DMS153 (cell line): ENCODE data around the gene ITSN1.
"Not testable (repeated sequence)": the region's sequence is repeated elsewhere in the genome, so short reads cannot be mapped to it uniquely, and the experiment has no call there.

Experiments used
- DNase-seq: peaks from one replicate; lab custom pipeline; 2025; lab: John Stamatoyannopoulos, UW

The ITSN1 gene

GRCh38 chr21:33651965-33652680, 9.8 kb downstream of the ITSN1 start:
- DNase-seq: no peak

GRCh38 chr21:33654412-33654811, 12.1 kb downstream of the ITSN1 start:
- no peak for DNase-seq

- no peak for DNase-seq
Observed at GRCh38 chr21:33655588-33656221, 13.4 kb downstream of the ITSN1 start.

- no peak for DNase-seq
Observed at GRCh38 chr21:33657124-33657820, 15.0 kb downstream of the ITSN1 start.

GRCh38 chr21:33658919-33659567, 16.7 kb downstream of the ITSN1 start:
- no peak for DNase-seq

GRCh38 chr21:33659568-33659949, 17.3 kb downstream of the ITSN1 start:
- DNase-seq: no peak

GRCh38 chr21:33660406-33660805, 18.1 kb downstream of the ITSN1 start:
- DNase-seq: no peak

- DNase-seq: no peak
Observed at GRCh38 chr21:33661146-33661545, 18.8 kb downstream of the ITSN1 start.

GRCh38 chr21:33662046-33662445, 19.7 kb downstream of the ITSN1 start:
- no peak for DNase-seq

- no peak for DNase-seq
Observed at GRCh38 chr21:33663241-33663640, 20.9 kb downstream of the ITSN1 start.

- DNase-seq: no peak
Observed at GRCh38 chr21:33664135-33664534, 21.8 kb downstream of the ITSN1 start.

GRCh38 chr21:33666153-33666552, 23.9 kb downstream of the ITSN1 start:
- DNase-seq: no peak

- DNase-seq: no peak
Observed at GRCh38 chr21:33667636-33668035, 25.3 kb downstream of the ITSN1 start.

GRCh38 chr21:33668180-33668579, 25.9 kb downstream of the ITSN1 start:
- DNase-seq: no peak

GRCh38 chr21:33668620-33669019, 26.3 kb downstream of the ITSN1 start:
- no peak for DNase-seq

GRCh38 chr21:33670076-33670978, 28.0 kb downstream of the ITSN1 start:
- no peak for DNase-seq

- no peak for DNase-seq
Observed at GRCh38 chr21:33673473-33673872, 31.2 kb downstream of the ITSN1 start.

- no peak for DNase-seq
Observed at GRCh38 chr21:33674226-33674625, 31.9 kb downstream of the ITSN1 start.

- not testable (repeated sequence) for DNase-seq
Observed at GRCh38 chr21:33676666-33677065, 34.4 kb downstream of the ITSN1 start.

- no peak for DNase-seq
Observed at GRCh38 chr21:33677450-33677849, 35.1 kb downstream of the ITSN1 start.

GRCh38 chr21:33680870-33681269, 38.6 kb downstream of the ITSN1 start:
- DNase-seq: no peak
